Measurements from ENCODE around the gene KIAA0825.
"Not testable (repeated sequence)": the region's sequence is repeated elsewhere in the genome, so short reads cannot be mapped to it uniquely, and the experiment has no call there.

KIAA0825 gene

DNA sequence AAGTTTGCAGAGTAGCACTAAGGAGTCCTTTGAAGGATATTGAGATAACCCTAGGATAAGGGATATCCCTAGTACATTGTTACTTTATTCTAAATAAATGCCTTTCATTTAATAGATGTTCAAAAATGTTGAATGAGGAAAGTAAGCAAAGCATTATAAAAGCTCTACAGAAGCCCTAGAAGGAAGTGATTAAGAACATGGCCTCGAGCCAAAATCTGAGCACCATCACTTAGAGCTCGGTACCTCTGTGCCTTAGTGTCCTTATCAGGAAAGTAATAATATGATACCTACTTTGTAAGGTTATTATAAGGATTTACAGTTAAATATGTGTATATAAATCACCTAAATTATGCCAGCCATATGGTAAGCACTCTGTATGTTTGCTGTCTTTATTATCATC, 242.6 kb downstream of the KIAA0825 start:
- DNase-seq (ENCODE audit: low read depth, low spot score) = no peak

DNA sequence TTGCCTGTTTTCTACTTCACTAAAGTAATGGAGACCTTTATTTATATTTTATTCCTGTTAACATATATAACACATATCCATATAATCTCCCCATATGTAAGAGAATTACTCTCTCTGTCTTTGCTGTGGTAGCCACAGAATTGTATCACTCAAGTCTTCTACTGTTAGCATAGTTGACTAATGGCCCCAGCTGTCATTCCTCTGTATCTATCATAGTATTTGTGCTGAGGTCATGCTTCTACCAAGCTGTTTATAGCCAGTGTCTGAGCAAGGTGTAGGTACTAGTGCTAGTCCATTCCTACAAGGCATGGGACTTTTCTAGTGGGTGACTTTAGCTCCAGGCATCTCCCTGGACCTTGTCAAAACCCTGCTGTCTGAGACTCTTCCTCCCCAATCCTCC, 244.1 kb downstream of the KIAA0825 start:
- DNase-seq (ENCODE audit: low read depth, low spot score) = no peak

DNA sequence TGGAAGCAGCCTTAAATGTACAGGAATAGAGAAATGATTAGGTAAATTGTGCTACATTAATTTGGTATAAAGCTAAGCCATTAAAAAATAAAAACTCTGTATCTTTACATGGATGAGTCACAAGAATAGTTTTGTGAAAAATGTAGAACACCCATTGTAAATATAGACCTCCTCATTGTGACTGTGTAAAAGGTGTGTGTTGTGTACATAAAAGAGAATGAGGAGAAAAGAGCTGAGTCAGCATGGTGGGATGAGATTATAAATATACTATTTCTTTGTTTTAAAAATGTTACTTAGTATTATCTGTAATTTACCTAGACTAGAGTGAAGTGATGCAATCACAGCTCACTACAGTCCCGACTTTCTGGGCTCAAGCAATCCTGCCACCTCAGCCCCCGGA, 250.5 kb downstream of the KIAA0825 start:
- DNase-seq (ENCODE audit: low read depth, low spot score) = no peak

DNA sequence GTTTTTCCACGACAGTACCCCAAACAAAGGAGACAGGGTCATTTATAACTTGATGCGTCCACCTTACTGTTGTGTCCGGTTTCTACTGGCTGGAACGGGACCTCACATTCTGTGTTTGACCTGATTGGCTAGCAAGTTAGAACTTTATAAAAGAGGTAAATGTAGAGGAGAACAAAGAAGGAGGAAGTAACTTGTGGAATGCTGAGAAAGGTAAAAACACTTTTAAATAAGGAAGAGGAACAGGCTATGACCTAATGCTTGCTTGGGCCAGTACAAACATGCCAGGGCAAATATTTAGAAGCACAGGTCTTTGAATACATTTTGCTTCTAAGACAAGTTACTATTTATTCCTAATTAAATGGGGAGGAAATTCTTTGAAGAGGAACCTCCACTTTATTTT, 251.6 kb downstream of the KIAA0825 start:
- no peak for DNase-seq (ENCODE audit: low read depth, low spot score)

DNA sequence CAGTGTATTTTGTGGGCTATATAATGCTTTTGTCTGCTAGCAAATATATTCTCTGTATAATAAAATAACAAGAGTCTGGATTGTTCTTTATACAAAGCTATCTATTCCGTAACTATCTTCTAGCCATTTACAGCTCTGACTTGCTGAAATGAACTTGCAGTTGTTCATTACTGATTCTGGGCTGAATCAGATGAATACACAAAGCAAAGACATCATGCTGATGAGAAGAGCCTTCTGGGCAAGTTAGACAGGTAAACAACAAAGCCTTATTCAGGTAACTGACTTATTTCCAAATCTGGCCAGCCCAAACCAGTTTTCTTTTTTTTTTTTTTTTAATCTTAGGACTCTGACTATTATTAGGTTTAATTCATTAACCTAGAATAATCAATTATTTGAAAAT, 255.5 kb downstream of the KIAA0825 start:
- no peak for DNase-seq (ENCODE audit: low read depth, low spot score)

DNA sequence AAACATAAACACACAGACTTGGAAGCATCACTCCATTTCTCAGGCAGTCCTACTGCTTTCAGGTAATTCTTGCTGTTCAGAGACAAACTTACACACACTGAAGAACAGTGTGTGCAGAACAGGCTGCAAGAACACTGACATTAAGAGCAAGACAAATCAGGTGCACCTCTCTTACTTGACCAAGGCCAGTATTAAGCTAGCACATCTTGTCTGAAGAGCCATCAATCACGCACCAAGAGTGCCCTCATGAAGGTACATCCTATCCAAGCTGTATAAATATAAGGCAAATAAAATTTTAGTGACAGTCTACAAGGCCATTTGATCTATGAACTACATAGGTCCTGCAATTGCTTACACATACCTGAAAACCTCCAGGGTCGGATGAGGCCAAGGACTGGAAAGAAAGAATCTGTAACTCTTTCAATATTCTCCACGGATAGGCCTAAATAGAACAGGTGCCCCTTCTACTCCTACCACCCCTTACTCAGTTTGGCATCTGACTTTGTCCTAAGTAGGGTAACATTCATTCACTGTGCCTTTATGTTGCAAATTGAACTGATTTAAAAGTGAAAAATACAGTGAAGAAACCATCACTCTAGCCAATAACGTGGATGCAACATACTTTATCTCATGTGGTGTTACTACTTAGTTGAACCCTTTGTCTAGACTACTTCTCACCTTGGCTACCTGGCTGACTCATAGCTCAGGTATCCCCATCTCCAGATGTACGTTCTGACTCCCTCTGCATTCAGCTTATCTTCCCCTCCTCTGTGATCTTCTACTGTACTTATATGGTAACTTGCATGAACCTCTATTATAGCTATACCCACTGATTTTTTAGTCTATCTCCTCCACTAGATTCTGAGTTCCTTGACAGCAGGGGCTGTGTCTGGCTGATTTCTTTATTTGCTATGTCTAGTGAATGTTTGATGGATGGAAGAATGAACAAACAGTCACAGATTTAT, 256.3 kb downstream of the KIAA0825 start:
- no peak for DNase-seq (ENCODE audit: low read depth, low spot score)

DNA sequence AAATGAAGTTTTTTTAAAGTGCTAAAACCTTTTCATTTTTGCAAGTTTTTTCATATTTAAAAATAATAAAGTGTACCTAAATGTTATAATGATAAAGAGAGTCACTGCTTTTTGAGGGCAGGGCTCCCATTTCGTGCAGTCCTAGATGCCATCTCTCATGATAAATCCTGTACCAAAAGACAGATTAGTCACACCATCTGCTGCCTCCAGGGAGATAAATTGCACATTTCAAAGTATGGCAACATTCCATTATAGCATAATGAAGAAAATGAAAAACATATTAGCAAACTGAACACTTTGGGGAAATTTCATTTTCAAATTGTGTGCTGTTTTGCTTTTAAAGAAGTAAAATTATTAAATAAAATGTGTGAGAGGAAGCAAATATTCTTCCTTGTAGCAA, 257.2 kb downstream of the KIAA0825 start:
- DNase-seq (ENCODE audit: low read depth, low spot score) = no peak

DNA sequence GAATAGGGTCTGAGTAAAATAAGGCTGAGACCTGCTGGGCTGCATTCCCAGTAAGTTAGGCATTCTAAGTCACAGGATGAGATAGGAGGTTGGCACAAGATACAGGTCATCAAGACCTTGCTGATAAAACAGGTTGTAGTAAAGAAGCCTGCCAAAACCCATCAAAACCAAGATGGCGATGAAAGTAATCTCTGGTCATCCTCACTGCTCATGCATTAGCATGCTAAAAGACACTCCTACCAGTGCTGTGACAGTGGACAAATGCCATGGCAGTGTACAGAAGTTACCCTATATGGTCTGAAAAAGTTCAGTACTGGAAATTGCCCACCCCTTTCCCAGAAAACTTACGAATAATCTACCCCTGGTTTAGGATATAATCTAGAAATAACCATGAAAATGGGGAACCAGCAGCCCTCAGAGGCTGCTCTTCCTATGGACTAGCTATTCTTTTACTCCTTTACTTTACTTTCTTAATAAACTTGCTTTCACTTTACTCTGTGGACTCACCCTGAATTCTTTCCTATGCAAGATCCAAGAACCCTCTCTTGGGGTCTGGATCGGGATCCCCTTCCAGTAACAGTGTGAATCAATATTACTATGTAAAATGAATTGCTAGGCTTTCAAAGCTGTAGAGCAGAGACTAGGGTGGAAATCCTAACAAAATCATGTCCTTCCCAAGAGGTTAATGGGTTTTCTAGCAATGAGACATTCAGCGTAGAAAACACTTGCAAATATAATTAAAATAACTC, 257.8 kb downstream of the KIAA0825 start:
- DNase-seq (ENCODE audit: low read depth, low spot score) = no peak

DNA sequence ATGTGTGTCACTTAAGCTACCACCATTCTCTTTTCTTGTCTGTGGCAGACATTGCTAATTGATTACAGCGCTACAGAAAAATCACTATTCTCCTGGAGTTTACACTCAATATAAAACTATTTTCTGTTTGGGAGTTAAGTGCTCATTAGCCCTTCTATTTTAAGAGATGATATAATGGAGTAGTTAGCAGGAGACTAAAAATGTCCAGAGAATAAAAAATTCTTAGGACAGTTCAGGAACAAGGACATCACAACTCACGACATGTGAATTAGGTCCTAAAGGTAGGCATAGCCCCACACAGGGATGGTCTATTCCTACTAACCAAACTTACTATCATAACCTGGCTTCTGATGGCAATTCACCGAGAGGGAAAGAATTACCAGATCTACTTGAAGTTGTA, 258.5 kb downstream of the KIAA0825 start:
- no peak for DNase-seq (ENCODE audit: low read depth, low spot score)

DNA sequence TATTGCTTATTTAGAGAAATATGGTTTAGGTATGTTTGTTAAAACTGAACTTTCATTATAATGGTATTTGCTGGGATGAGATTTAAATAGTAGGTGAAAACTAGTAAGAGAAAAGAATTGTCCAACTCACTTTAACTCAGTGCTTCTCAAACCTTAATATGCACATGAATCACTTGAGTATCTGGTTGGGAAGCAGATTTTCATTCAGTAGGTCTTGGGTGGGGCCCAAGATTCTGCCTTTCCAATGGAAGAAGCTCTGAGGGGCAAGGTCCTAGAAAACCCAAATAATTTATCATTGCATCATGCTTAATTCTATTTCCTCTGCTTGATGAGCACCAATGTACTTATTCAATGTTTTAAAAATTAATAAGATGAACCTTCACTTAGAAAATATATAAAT, 262.6 kb downstream of the KIAA0825 start:
- no peak for DNase-seq (ENCODE audit: low read depth, low spot score)

DNA sequence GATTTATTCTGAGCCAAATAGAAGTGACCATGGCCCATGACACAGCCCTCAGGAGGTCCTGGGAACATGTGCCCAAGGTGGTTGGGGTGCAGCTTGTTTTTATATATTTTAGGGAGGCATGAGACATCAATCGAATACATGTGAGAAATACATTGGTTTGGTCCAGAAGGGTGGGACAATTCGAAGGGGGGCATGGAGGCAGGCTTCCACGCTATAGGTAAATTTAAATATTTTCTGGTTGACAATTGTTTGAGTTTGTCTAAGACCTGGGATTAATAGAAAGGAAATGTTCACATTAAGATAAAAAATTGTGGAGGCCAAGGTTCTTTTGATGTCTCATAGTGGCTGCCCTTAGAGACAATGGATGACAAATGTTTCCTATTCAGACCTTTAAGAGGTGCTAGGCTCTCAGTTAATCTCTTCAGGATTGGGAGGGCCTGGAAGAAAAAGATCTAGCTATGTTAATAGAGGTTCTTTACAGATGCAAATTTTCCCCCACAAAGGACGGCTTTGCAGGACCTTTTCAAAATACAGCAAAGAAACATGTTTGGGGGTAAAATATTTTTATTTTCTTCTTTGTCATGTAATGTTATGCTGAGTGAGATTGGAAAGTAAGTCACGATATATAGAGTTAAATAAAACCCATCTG, 263.4 kb downstream of the KIAA0825 start:
- DNase-seq (ENCODE audit: low read depth, low spot score) = not testable (repeated sequence)

DNA sequence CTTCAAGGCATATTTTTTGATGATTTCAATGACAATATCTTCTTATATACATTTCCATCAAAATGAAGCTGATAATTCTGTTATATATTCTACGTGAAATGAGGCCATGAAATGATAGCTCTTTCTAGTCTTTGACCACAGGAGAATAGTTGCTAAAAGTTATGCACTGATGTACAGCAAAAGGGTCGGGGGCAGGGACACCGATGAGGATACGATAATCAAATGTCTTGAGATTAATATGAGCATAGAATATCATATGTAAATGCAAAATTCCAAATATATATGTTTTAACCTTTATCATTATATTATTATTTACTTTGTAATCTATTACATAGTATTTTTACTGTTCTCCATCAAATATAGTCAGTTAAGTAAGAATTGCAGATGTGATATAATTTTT, 264.8 kb downstream of the KIAA0825 start:
- DNase-seq (ENCODE audit: low read depth, low spot score) = no peak

DNA sequence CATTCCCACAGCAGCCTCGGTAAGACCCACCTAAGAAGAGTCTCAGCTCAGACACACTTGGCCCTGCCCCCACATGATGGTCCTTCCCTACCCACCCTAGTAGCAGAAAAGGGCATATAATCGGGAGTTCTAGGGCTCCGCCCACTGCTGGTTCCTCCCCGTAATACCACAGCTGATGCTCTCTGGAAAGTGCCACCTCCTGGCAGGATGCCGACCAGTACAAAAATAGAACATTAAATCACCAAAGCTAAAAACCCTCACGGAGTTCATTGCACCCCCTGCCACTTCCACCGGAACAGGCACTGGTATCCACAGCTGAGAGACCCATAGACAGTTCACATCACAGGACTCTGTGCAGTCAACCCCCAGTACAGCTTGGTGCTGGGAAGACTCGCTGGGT, 271.3 kb downstream of the KIAA0825 start:
- DNase-seq (ENCODE audit: low read depth, low spot score) = no peak

DNA sequence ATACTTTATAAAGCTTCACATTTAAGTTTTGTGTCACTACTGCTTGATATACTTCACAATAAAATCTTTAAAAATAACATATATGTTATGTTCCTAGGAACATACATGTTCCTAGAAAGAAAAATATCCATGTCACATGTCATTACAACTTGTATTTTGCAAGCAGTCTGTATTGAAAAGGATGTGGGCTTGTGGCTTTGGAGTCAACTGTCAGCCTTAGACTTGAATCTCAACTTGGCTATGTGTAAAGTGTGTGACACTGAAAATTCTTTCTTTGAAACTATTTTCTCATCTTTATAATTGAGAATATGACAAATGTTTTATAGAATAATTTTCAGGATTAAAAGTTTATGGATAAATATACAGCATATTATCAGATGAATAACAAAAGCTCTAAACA, 273.1 kb downstream of the KIAA0825 start:
- no peak for DNase-seq (ENCODE audit: low read depth, low spot score)

DNA sequence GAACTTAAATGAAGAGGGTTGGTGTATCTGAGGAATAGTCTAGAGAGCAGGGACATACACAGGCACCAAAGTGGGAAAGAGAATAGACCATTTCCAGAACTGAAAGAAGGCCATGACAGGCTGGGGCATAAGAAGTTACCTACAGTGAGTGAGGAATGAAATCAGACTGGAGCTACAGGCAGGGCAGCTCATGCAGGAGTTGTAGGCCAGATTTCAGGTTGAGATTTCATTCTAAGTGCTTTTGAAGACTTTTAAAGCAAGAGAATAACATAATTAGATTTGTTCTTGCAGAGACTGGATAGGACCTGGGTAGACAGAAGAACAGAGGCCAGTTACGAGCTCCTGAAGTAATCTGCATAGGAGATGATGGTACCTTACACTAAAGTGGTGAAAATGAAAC, 280.8 kb downstream of the KIAA0825 start:
- DNase-seq (ENCODE audit: low read depth, low spot score) = no peak

DNA sequence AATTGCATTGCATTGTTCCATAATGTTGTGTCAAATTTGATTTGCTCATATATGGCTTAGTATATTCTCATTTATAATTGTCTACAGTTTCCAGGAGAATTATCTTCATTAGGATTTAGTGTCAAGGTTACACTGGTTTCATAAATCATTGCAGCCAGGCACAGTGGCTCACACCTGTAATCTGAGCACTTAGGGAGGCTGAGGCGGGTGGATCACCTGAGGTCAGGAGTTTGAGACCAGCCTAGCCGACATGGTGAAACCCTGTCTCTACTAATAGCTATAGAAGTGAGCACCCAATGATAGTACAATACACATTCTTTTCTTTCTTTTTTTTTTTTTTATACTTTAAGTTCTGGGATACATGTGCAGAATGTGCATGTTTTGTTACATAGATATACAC, 282.5 kb downstream of the KIAA0825 start:
- DNase-seq (ENCODE audit: low read depth, low spot score) = no peak

DNA sequence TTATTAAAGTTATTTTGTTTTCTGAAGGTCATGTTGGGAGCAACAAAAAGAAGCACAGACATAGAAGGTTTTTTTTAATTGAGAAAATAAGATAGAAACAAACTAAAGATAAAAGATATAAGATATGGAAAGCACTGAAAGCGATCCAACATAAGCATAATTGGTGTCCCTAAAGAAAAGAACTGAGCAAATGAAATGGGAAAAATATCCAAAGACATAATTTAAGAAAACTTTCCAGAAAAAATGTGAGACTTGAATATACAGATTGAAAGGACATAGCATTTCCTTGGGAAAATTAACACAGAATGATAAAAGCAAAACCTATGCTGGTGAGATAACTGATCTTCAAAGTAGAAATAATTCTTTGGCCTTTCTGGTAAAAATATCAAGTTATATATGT, 289.3 kb downstream of the KIAA0825 start:
- DNase-seq (ENCODE audit: low read depth, low spot score) = no peak

DNA sequence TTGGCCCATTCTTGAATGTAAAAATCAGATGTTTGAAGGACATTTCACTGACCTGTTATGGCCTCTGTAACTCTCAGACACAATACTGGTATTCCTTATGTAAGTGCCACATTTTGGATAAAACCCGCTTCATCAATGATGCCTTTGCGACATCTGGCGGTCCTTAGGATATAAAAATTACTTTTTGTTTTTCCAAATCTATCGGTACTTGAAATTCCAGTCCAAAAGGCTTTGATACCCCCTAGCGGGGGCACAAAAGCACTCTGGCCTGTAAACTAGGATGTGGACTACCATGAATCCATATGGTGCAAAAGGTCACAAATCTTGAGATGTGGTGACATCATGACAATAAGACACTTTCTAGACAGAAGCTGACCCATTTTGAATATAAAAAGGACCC, 291.8 kb downstream of the KIAA0825 start:
- DNase-seq (ENCODE audit: low read depth, low spot score) = no peak

DNA sequence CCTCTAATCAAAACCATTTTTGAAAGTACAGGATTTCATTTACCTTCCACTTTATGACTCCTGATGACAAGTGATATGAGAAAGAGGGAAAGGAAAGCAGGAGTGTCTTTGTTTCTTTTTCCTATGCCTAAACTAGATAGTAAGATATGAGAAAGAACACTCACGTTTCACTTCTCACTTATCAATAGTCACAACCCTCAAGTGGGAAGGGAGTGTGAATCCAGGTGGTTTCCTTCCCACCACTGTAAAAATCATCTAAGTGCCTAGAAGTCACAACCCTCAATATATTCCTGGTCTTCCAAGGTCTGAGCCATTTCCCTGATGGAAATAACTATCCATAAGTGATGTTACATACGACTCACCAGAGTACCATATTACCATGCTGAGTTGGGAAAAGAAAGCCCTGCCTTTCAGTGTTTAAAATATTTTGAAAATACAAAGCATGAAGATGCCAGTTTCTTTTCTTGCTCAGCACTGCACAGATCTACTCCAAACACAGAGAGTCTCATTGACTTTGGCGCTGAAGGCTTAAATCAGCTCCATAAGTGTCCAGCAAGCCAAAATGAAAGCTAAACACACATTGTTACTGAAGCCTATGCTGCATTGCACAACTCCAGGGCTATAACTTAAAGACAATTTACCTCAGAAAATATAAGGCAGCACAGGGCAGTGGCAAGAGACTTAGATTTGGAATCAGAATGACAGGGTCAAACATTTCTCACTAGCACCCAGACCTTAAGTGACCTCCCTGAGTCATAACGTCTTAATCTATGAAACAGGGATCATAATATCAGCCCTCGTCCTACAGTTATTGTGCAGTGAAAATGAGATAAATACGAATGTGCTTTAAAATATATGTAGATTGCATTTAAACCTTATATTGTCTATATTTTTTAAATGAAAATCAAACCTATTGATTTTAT, 301.2 kb downstream of the KIAA0825 start:
- DNase-seq (ENCODE audit: low read depth, low spot score) = no peak

DNA sequence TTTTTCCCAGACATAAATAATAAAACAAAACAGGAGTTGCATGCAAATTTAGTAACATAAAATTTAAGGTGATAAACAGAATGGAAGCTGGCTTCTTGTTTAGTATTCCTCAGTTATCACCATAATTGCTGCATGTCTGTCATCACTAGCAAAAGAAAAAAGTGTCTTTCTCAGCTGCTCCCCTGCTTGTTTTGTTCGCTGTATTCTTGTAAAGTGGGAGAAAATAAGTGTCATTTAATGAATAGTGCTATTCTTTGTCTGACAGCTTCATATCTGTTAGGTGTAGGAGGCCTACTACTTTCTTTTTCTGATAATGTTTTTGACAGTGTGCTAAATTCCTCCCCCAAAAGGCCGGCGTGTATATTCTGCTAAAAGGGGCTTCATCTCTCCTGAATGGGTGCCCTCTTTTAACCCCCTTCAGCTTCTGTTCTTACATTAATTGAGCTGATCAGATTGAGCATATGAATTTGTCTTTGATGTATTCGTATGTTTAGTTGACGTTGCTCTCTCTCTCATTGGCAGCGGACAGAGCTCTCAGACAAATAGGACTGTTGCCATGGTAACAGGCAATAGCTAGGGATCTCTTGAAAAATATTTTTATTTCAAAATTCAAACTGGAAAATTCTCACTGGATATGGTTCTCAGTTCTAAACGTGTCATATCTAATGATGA, 303.8 kb downstream of the KIAA0825 start:
- no peak for DNase-seq (ENCODE audit: low read depth, low spot score)

DNA sequence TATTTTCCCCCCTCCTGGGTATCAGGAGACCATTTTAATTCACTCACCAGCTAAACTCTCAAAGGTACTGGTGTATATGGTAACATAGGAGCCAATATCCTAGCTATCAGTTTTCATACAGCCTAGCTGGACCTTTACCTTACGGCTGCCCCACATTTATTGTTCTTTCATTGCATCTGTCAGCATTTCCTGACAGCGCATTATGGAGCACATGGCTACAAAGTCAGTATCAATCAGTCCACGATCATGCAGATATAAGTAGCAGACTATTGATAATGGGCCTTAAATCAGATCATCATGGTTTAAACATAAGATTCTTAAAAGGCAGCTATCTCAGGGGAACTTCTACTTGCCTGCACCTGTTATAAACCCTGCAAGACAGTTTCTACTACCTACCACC, 304.7 kb downstream of the KIAA0825 start:
- DNase-seq (ENCODE audit: low read depth, low spot score) = no peak

All from brain pericyte (primary cell).